H1 (cell line): ENCODE results near the gene SHC3. TPM values are rescaled to one million over a fixed set of nuclear protein-coding genes. Genes with fewer than 3 reads are reported as not detected.

Experiments used
- CTCF ChIA-PET: fragments of 300-600 bp; sonication (Branson Sonifier 250); formaldehyde crosslinking; loops from one replicate; lab custom pipeline; 2021; ENCODE audit not compliant: partially characterized antibody; lab: Charles Lee
- POLR2A ChIA-PET: fragments of 300-600 bp; sonication (Branson Sonifier 250); formaldehyde crosslinking; loops from one replicate; lab custom pipeline; 2021; ENCODE audit warnings: inconsistent platforms; ENCODE audit not compliant: partially characterized antibody; lab: Charles Lee
- DNase-seq, 2 experiments: peaks; one replicate each; pipeline versions ENCODE4 v3.0.0 to v3.0.0-alpha.2; 2010 to 2022; ENCODE audit warnings: low spot score in 2 of 2, low read depth in 1 of 2, mixed read lengths in 1 of 2
- FAIRE-seq: peaks from 2 replicates; lab custom pipeline; 2011; peaks lifted over from hg19 to GRCh38; lab: Jason Lieb, UNC
- H2AFZ ChIP-seq: 2 replicates; pipeline ENCODE4 v1.8.1; 2012; ENCODE audit warnings: low read length, inconsistent platforms
- H2AK5ac ChIP-seq: 2 replicates; pipeline ENCODE4 v1.6.1; 2013; ENCODE audit warnings: low read depth, low read length
- H2BK120ac ChIP-seq: replicated peaks from 2 replicates; pipeline ENCODE3; 2013; ENCODE audit warnings: low read depth, low read length, inconsistent platforms
- H2BK12ac ChIP-seq: 2 replicates; pipeline ENCODE4 v1.6.1; 2013; ENCODE audit warnings: low read depth, low read length
- H2BK15ac ChIP-seq: 2 replicates; pipeline ENCODE4 v1.6.1; 2013; ENCODE audit warnings: low read length
- H2BK20ac ChIP-seq: 2 replicates; pipeline ENCODE4 v1.6.1; 2013; ENCODE audit warnings: low read length
- H2BK5ac ChIP-seq: 2 replicates; pipeline ENCODE4 v1.6.1; 2013; ENCODE audit warnings: low read depth, low read length
- H3K14ac ChIP-seq: 2 replicates; pipeline ENCODE4 v1.6.1; 2013; ENCODE audit warnings: inconsistent platforms; ENCODE audit not compliant: insufficient read length
- H3K18ac ChIP-seq: 2 replicates; pipeline ENCODE4 v1.6.1; 2013; ENCODE audit warnings: low read length; ENCODE audit errors: extremely low read depth
- H3K23ac ChIP-seq: 2 replicates; pipeline ENCODE4 v1.6.1; 2013; ENCODE audit warnings: inconsistent platforms; ENCODE audit not compliant: insufficient read length
- H3K23me2 ChIP-seq: 2 replicates; pipeline ENCODE4 v1.6.1; 2013; ENCODE audit warnings: low read depth, low read length
- H3K27ac ChIP-seq: 2 replicates; pipeline ENCODE4 v1.6.1; 2011; ENCODE audit warnings: low read depth, low read length, inconsistent platforms
- H3K27me3 ChIP-seq, 4 experiments: replicated peaks in 1 of 4; 1 replicate in 1 of 4; 2 replicates in 3 of 4; pipeline versions ENCODE4 v1.6.1 to v1.8.1; 2011 to 2013; ENCODE audit warnings: low read length in 3 of 4, mild to moderate bottlenecking in 3 of 4, inconsistent platforms in 2 of 4, mixed read lengths in 2 of 4, moderate library complexity in 1 of 4; ENCODE audit not compliant: control insufficient read depth in 3 of 4, insufficient read depth in 3 of 4; ENCODE audit errors: extremely low read depth in 1 of 4
- H3K36me3 ChIP-seq, 4 experiments: 2 replicates each; pipeline versions ENCODE4 v1.6.1 to v1.8.1; 2011 to 2013; ENCODE audit warnings: mild to moderate bottlenecking in 4 of 4, low read length in 3 of 4, moderate library complexity in 2 of 4, control low read depth in 1 of 4, inconsistent platforms in 1 of 4; ENCODE audit not compliant: insufficient read depth in 4 of 4, control insufficient read depth in 2 of 4
- H3K4ac ChIP-seq: replicated peaks from 2 replicates; pipeline ENCODE3; 2013; ENCODE audit warnings: low read length, low read depth, mixed read lengths, inconsistent platforms; ENCODE audit not compliant: insufficient read length
- H3K4me1 ChIP-seq, 4 experiments: replicated peaks in 1 of 4; 1 replicate in 1 of 4; 2 replicates in 3 of 4; pipeline versions ENCODE4 v1.6.1 to v1.8.1; 2011 to 2013; ENCODE audit warnings: low read length in 3 of 4, inconsistent platforms in 2 of 4, mixed read lengths in 1 of 4; ENCODE audit not compliant: insufficient read depth in 4 of 4, control insufficient read depth in 3 of 4
- H3K4me2 ChIP-seq, 2 experiments: 2 replicates each; pipeline versions ENCODE4 v1.6.1 to v1.8.1; 2011 to 2013; ENCODE audit warnings: low read depth in 2 of 2, low read length in 2 of 2, control low read depth in 1 of 2, inconsistent platforms in 1 of 2, mild to moderate bottlenecking in 1 of 2; ENCODE audit not compliant: insufficient read depth in 1 of 2
- H3K4me3 ChIP-seq, 4 experiments: fragments of 200-600, 300-600 bp in 1 of 4; sonication (generic), shearing (Covaris generic), sonication (Bioruptor Twin) in 1 of 4; 2 replicates each; pipeline versions ENCODE4 v1.5.1 to v1.8.1; 2011 to 2016; ENCODE audit warnings: low read length in 4 of 4, low read depth in 3 of 4, control low read depth in 2 of 4, inconsistent platforms in 2 of 4, mild to moderate bottlenecking in 2 of 4, mixed read lengths in 1 of 4, moderate library complexity in 1 of 4; ENCODE audit not compliant: insufficient read depth in 2 of 4; ENCODE audit errors: extremely low read depth in 1 of 4
- H3K56ac ChIP-seq: replicated peaks from 2 replicates; pipeline ENCODE3; 2013; ENCODE audit warnings: low read depth, mild to moderate bottlenecking, mixed read lengths, low read length, inconsistent platforms; ENCODE audit not compliant: insufficient read length
- H3K79me1 ChIP-seq: 2 replicates; pipeline ENCODE4 v1.6.1; 2013; ENCODE audit warnings: low read depth, low read length, control low read depth
- H3K79me2 ChIP-seq, 2 experiments: 2 replicates each; pipeline versions ENCODE4 v1.6.1 to v1.8.1; 2012 to 2013; ENCODE audit warnings: low read length in 2 of 2, mild to moderate bottlenecking in 2 of 2, inconsistent platforms in 1 of 2; ENCODE audit not compliant: insufficient read depth in 2 of 2, control insufficient read depth in 1 of 2
- H3K9ac ChIP-seq, 4 experiments: replicated peaks in 1 of 4; 1 replicate in 1 of 4; 2 replicates in 3 of 4; pipeline versions ENCODE4 v1.6.1 to v1.8.1; 2011 to 2013; ENCODE audit warnings: low read depth in 3 of 4, low read length in 3 of 4, control low read depth in 2 of 4, mild to moderate bottlenecking in 2 of 4, moderate library complexity in 2 of 4, inconsistent platforms in 1 of 4; ENCODE audit errors: extremely low read depth in 1 of 4
- H3K9me3 ChIP-seq, 2 experiments: 2 replicates each; pipeline versions ENCODE4 v1.6.1 to v1.8.1; 2012 to 2013; ENCODE audit warnings: mild to moderate bottlenecking in 2 of 2, moderate library complexity in 2 of 2, control low read depth in 1 of 2, inconsistent platforms in 1 of 2, low read depth in 1 of 2, low read length in 1 of 2, mixed read lengths in 1 of 2; ENCODE audit not compliant: insufficient read depth in 2 of 2
- H4K20me1 ChIP-seq, 2 experiments: replicated peaks in 1 of 2; 2 replicates each; pipeline versions ENCODE3 to v1.8.1; 2011 to 2013; ENCODE audit warnings: inconsistent platforms in 2 of 2, low read length in 2 of 2, mild to moderate bottlenecking in 1 of 2; ENCODE audit not compliant: insufficient read depth in 2 of 2, control insufficient read depth in 1 of 2
- H4K5ac ChIP-seq: 2 replicates; pipeline ENCODE4 v1.6.1; 2013; ENCODE audit warnings: low read length, low read depth, mixed read lengths, inconsistent platforms; ENCODE audit not compliant: insufficient read length
- H4K8ac ChIP-seq: 2 replicates; pipeline ENCODE4 v1.8.0; 2013; ENCODE audit warnings: mild to moderate bottlenecking, moderate library complexity, low read length, inconsistent platforms; ENCODE audit not compliant: insufficient read depth; ENCODE audit errors: extremely low read depth
- H4K91ac ChIP-seq: replicated peaks from 2 replicates; pipeline ENCODE3; 2013; ENCODE audit warnings: low read length, mixed read lengths, inconsistent platforms; ENCODE audit not compliant: insufficient read length
- CBX5 ChIP-seq: fragments of 300-800, 300-1000 bp; sonication (generic); IDR thresholded peaks from 2 replicates; pipeline ENCODE4 v1.7.1; 2016; ENCODE audit warnings: antibody characterized with exemption, low read length, low read depth
- CHD2 ChIP-seq: IDR thresholded peaks from 2 replicates; pipeline ENCODE4 v1.6.1; 2012; ENCODE audit warnings: low read length, improper control_type of control experiment
- CTCF ChIP-seq, 3 experiments: IDR thresholded peaks; 1 replicate in 2 of 3; 2 replicates in 1 of 3; pipeline versions ENCODE4 v1.5.1 to v1.6.1; 2011; ENCODE audit warnings: low read length in 3 of 3, mild to moderate bottlenecking in 3 of 3, inconsistent platforms in 2 of 3, low read depth in 1 of 3, moderate library complexity in 1 of 3; ENCODE audit not compliant: insufficient read depth in 1 of 3; ENCODE audit errors: control extremely low read depth in 1 of 3
- HDAC2 ChIP-seq, 2 experiments: fragments of 300-600 bp in 1 of 2; sonication (generic) in 1 of 2; IDR thresholded peaks; 2 replicates each; pipeline ENCODE4 v1.6.1; 2011 to 2012; ENCODE audit warnings: low read depth in 2 of 2, low read length in 2 of 2, mild to moderate bottlenecking in 2 of 2, moderate library complexity in 2 of 2, borderline replicate concordance in 1 of 2, inconsistent platforms in 1 of 2
- JUND ChIP-seq: IDR thresholded peaks from 2 replicates; pipeline ENCODE4 v1.6.1; 2011; ENCODE audit warnings: mild to moderate bottlenecking, improper control_type of control experiment, low read length
- KDM4A ChIP-seq: IDR thresholded peaks from one replicate; pipeline ENCODE4 v1.7.1; 2012; ENCODE audit warnings: low read depth, mild to moderate bottlenecking, moderate library complexity, low read length, inconsistent platforms; ENCODE audit not compliant: severe bottlenecking
- MAFK ChIP-seq: IDR thresholded peaks from 2 replicates; pipeline ENCODE4 v1.6.1; 2012; ENCODE audit warnings: low read depth, mild to moderate bottlenecking, improper control_type of control experiment, low read length
- NRF1 ChIP-seq: IDR thresholded peaks from 2 replicates; pipeline ENCODE4 v1.6.1; 2011; ENCODE audit warnings: mild to moderate bottlenecking, low read depth, low read length, improper control_type of control experiment
- POLR2A ChIP-seq, 2 experiments: IDR thresholded peaks; 1 replicate in 1 of 2; 2 replicates in 1 of 2; pipeline ENCODE4 v1.6.1; 2011; ENCODE audit warnings: low read depth in 2 of 2, low read length in 2 of 2, mild to moderate bottlenecking in 2 of 2; ENCODE audit errors: control extremely low read depth in 1 of 2
- SIN3A ChIP-seq, 2 experiments: IDR thresholded peaks in 1 of 2; conservative IDR thresholded peaks in 1 of 2; 2 replicates each; pipeline ENCODE4 v1.6.1; 2011 to 2012; ENCODE audit warnings: low read length in 2 of 2, improper control_type of control experiment in 1 of 2, low read depth in 1 of 2, mild to moderate bottlenecking in 1 of 2
- WGBS, 2 experiments: shearing (Covaris generic) in 1 of 2; methylation state at CpG; one replicate each; pipeline versions ENCODE4 v1.1.6 to v1.1.7; 2013 to 2015; ENCODE audit warnings: low lambda C conversion rate in 2 of 2, mixed read lengths in 2 of 2, inconsistent platforms in 1 of 2, low coverage in 1 of 2, missing lambda C conversion rate in 1 of 2; ENCODE audit not compliant: insufficient replicate concordance in 2 of 2, insufficient coverage in 1 of 2, insufficient read length in 1 of 2; ENCODE audit errors: extremely low coverage in 1 of 2, missing lambda C conversion rate in 1 of 2; 5-methylcytosine and 5-hydroxymethylcytosine counted together
- polyA plus RNA-seq, 7 experiments: library from polyadenylated mRNA; depleted of rRNA in 3 of 7; stranded (reverse) in 5 of 7; unstranded in 2 of 7; fragments of >200 nt in 5 of 7; fragments of 200-250 nt in 2 of 7; gene quantifications; 1 replicate in 5 of 7; 2 replicates in 1 of 7; 4 replicates in 1 of 7; pipeline versions ENCODE4 v1.2.1 to v1.2.3, GENCODE V29; 2011 to 2013; ENCODE audit warnings: missing spikeins in 2 of 7, mixed read lengths in 2 of 7
- total RNA-seq: library from RNA; stranded (reverse); fragmentation: NEBNext Ultra II Directional; extraction: Animal tissue kit (Norgen Biotek cat#: 25700); gene quantifications from 2 replicates; pipeline ENCODE4 v1.2.1, GENCODE V29; 2021
- TF ChIP-seq, protein P1 (sequence below): IDR thresholded peaks from 2 replicates; pipeline ENCODE4 v1.6.1; 2011; ENCODE audit warnings: low read depth, mild to moderate bottlenecking, low read length; ENCODE audit not compliant: insufficient read depth

The SHC3 gene
- total and polyA plus RNA-seq, 2 of the 8 experiments (the other 6 are each of a cell fraction or from before 2014, with no cell fraction given) = 1.4 to 7.1 TPM

GRCh38 chr9:89224633-89225032 is 46.0 kb upstream of the SHC3 start:
- Histone ChIP-seq H3K79me1 (no peaks in the 10 kb centered on the region; the same call in 1 of the 2 replicates), H3K79me2 (no peaks in the 10 kb centered on the region), H3K36me3 (no peaks in the 10 kb centered on the region), H4K8ac (no peak overlapping the region), H4K91ac (no peak overlapping the region), H3K4me2 (no peak overlapping the region), H3K4me3 (no peak overlapping the region), H2BK15ac (no peak overlapping the region), H2BK12ac (no peak overlapping the region), H4K5ac (no peak overlapping the region), H3K4ac (no peak overlapping the region), H2BK120ac (no peak overlapping the region), H3K27ac (no peak overlapping the region), H2AFZ (no peak overlapping the region), H2AK5ac (no peak overlapping the region), H3K27me3 (no peaks in the 10 kb centered on the region; a peak in 1 of 7 replicates), H3K4me1 (peaks cover 0 to 12% (median 5%) of the 10 kb centered on the region in 4 experiments; a peak in 3 of 7 replicates), H3K14ac (no peak overlapping the region), H2BK5ac (no peak overlapping the region), H4K20me1 (no peaks in the 10 kb centered on the region), H3K23ac (no peak overlapping the region), H3K56ac (no peak overlapping the region), H3K9ac (no peak overlapping the region; a peak in 1 of 7 replicates), H3K18ac (no peak overlapping the region), H3K23me2 (peaks cover 3% of the 10 kb centered on the region; the same call in 1 of the 2 replicates), H2BK20ac (no peak overlapping the region), H3K9me3 (no peaks in the 10 kb centered on the region)
- 88% methylated on average over 4 of the region's 4 CpGs; no CpG with 5 or more reads in 1 of the 2 experiments for WGBS, 2 experiments
- ChIA-PET CTCF (interaction anchor here (0.6 kb wide), 1 partner anchor 46 kb away, joined by 4 read pairs; no protein-coding TSS in a partner anchor), POLR2A (no interaction called here)
- FAIRE-seq (no peak), DNase-seq (no peak)
- TF ChIP-seq CTCF (IDR thresholded peaks at IDR 0.05; ENCODE audit: control extremely low read depth in 1 of 3, insufficient read depth in 1 of 3, low read depth in 1 of 3, low read length in 3 of 3) (no peak), HDAC2 (IDR thresholded peaks at IDR 0.05; ENCODE audit: borderline replicate concordance in 1 of 2, low read depth in 2 of 2, low read length in 2 of 2) (no peak), POLR2A (IDR thresholded peaks at IDR 0.05; ENCODE audit: control extremely low read depth in 1 of 2, low read depth in 2 of 2, low read length in 2 of 2) (no peak), JUND (no peak), KDM4A (no peak), MAFK (no peak), NRF1 (no peak), CBX5 (no peak), CHD2 (no peak), SIN3A (conservative IDR thresholded peaks at IDR 0.05 in 1 of 2, IDR thresholded peaks at IDR 0.05 in 1 of 2; ENCODE audit: low read depth in 1 of 2, low read length in 2 of 2) (no peak)
- TF ChIP-seq, protein P1, sequence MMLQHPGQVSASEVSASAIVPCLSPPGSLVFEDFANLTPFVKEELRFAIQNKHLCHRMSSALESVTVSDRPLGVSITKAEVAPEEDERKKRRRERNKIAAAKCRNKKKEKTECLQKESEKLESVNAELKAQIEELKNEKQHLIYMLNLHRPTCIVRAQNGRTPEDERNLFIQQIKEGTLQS = no peak
